Lower leg skin (tissue), 4 donors: ENCODE measurements around the gene TRAM2. TPM values are rescaled to one million over a fixed set of nuclear protein-coding genes. Genes with fewer than 3 reads are reported as not detected.

Experiments
- DNase-seq, 2 donors: peaks; one replicate each; pipeline ENCODE4 v3.0.0-alpha.2; 2019; ENCODE audit warnings: low spot score in 2 of 2
- H3K4me3 ChIP-seq: fragments of 200-600 bp; sonication (generic); 2 replicates; pipeline ENCODE4 v1.5.1; 2017; ENCODE audit warnings: mild to moderate bottlenecking, low read depth; ENCODE audit not compliant: poor library complexity, severe bottlenecking
- CTCF ChIP-seq, 3 donors: fragments of 450-650 bp; IDR thresholded peaks; one replicate each; pipeline ENCODE4 v1.5.1; 2016; ENCODE audit warnings: antibody characterized with exemption in 3 of 3, mild to moderate bottlenecking in 3 of 3, moderate library complexity in 2 of 3
- POLR2A ChIP-seq, 2 donors: fragments of 450-650 bp; IDR thresholded peaks; one replicate each; pipeline ENCODE4 v1.6.1; 2016 to 2017; ENCODE audit warnings: antibody characterized with exemption in 2 of 2, mild to moderate bottlenecking in 1 of 2, moderate library complexity in 1 of 2
- WGBS, 2 donors: methylation state at CpG; one replicate each; pipeline ENCODE4 v1.1.5; 2018; 5-methylcytosine and 5-hydroxymethylcytosine counted together
- intact Hi-C: fragments of 100-400 bp; cut with DNase I; formaldehyde crosslinking; loops from one replicate; pipeline ENCODE4 v1.15.0; 2023; ENCODE audit warnings: low total_unique reads
- total RNA-seq, 4 donors: library from RNA; depleted of rRNA; stranded (reverse); fragments of >200 nt; gene quantifications; one replicate each; pipeline ENCODE4 v1.1.0, GENCODE V29; 2016

Gene TRAM2
- total RNA-seq, 4 donors from 2014 or later = 3.7 to 11.5 (median 7.0) TPM

GRCh38 chr6:52457096-52457495 lies 119.8 kb downstream of the TRAM2 start:
- DNase-seq = no peak
- no peak overlapping the region for H3K4me3 ChIP-seq
- WGBS, 2 donors = 85 to 90% methylated on average over 2 of the region's 2 CpGs
- intact Hi-C loops = no loop called here
- no peak for TF ChIP-seq CTCF (IDR thresholded peaks at IDR 0.05)
- no peak for TF ChIP-seq POLR2A (IDR thresholded peaks at IDR 0.05)

- no peak for DNase-seq
- intact Hi-C loops = no loop called here
- no peak for TF ChIP-seq CTCF (IDR thresholded peaks at IDR 0.05)
- TF ChIP-seq POLR2A (IDR thresholded peaks at IDR 0.05) = no peak
- 85 to 88% methylated on average over 2 of the region's 2 CpGs for WGBS, 2 donors
- no peak overlapping the region for H3K4me3 ChIP-seq
Measured at GRCh38 chr6:52454556-52454955, 122.3 kb downstream of the TRAM2 start.

Other genes with a start within 250 kb of the TRAM2 start
- 1 to 10 TPM; 1.6 to 4.3 (median 2.1) TPM for gene PAQR8, start 214.9 kb downstream of the TRAM2 start, total RNA-seq
- 10 to 100 TPM; 12.2 to 22.8 (median 18.1) TPM for gene EFHC1, start 156.7 kb downstream of the TRAM2 start, total RNA-seq
- 1 to 10 TPM; 6.2 to 9.3 (median 8.5) TPM for gene TMEM14A, start 94.1 kb upstream of the TRAM2 start, total RNA-seq
- gene GSTA2, start 186.4 kb upstream of the TRAM2 start, total RNA-seq = not detected
- gene GSTA1, start 226.8 kb upstream of the TRAM2 start, total RNA-seq = 1 to 10 TPM in 2 of 4 donors, not detected in 2; 1.4 to 2.8 TPM